ENCODE results near the gene ETFRF1. TPM values are rescaled to one million over a fixed set of nuclear protein-coding genes. Genes with fewer than 3 reads are reported as not detected.

The ETFRF1 gene
- total RNA-seq, 1 donor from 2014 or later, result 23.1 TPM

- H3K36me3 Mint-ChIP-seq (ENCODE audit: insufficient read depth), result peaks cover 33% of the 10 kb centered on the region
- DNase-seq (ENCODE audit: low spot score, unreplicated experiment), result no peak
- H3K9me3 Mint-ChIP-seq (ENCODE audit: low read depth), result peaks cover 6% of the 10 kb centered on the region
- H3K4me1 Mint-ChIP-seq (ENCODE audit: low read depth), result peaks cover 20% of the 10 kb centered on the region
- no peak overlapping the region for H3K4me3 Mint-ChIP-seq (ENCODE audit: low read depth)
- no peak overlapping the region for H3K27ac Mint-ChIP-seq
- TF ChIP-seq, protein P1, sequence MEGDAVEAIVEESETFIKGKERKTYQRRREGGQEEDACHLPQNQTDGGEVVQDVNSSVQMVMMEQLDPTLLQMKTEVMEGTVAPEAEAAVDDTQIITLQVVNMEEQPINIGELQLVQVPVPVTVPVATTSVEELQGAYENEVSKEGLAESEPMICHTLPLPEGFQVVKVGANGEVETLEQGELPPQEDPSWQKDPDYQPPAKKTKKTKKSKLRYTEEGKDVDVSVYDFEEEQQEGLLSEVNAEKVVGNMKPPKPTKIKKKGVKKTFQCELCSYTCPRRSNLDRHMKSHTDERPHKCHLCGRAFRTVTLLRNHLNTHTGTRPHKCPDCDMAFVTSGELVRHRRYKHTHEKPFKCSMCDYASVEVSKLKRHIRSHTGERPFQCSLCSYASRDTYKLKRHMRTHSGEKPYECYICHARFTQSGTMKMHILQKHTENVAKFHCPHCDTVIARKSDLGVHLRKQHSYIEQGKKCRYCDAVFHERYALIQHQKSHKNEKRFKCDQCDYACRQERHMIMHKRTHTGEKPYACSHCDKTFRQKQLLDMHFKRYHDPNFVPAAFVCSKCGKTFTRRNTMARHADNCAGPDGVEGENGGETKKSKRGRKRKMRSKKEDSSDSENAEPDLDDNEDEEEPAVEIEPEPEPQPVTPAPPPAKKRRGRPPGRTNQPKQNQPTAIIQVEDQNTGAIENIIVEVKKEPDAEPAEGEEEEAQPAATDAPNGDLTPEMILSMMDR (IDR thresholded peaks at IDR 0.05; ENCODE audit: unreplicated experiment), result peak; percentile 89
- no peaks in the 10 kb centered on the region for H3K27me3 Mint-ChIP-seq
Observed at GRCh38 chr12:25241167-25242020, 46.4 kb downstream of the ETFRF1 start.

DNA sequence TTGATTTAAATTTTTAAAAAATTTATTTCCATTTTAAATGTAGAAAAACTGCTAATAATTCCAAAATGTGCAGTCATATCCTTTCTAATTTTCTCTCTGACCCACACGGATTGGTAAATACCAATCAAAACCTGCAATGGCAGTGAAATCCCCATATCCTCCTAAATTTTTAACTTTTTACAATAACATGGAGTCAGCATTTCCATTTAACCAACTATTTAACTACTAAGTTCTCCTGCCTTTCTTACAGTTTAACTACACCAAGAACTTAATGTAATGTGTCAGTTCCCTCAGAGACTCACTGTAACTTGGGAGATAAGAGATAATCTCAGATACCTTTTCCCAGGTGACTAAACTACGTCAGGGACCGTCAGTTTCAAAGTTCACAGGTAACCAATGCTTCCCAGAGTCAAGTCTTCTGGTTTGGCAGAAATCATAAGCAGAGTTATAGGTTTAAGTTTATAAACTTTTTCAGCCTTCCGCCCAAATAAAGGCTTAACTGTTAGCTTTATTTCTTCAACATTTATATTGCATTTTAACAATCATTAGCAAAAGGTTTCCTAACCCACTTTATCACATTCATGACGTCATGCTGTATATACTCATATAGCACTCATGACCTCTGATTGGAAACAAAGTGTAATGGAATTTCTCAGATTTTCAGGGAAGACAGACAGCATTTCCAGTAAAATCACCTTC is 48.1 kb downstream of the ETFRF1 start:
- TF ChIP-seq, protein P1 (IDR thresholded peaks at IDR 0.05; ENCODE audit: unreplicated experiment), result no peak
- Mint-ChIP-seq H3K27ac (no peak overlapping the region), H3K36me3 (ENCODE audit: insufficient read depth) (peaks cover 34% of the 10 kb centered on the region)

GRCh38 chr12:25243680-25243990 is 48.6 kb downstream of the ETFRF1 start:
- H3K27ac Mint-ChIP-seq, result peak overlapping the region; percentile 48
- peaks cover 39% of the 10 kb centered on the region for H3K36me3 Mint-ChIP-seq (ENCODE audit: insufficient read depth)
- H3K4me3 Mint-ChIP-seq (ENCODE audit: low read depth), result no peak overlapping the region

More for the DNA sequence above, 48.1 kb downstream of the ETFRF1 start:
- Mint-ChIP-seq H3K27me3 (no peaks in the 10 kb centered on the region), H3K9me3 (ENCODE audit: low read depth) (peaks cover 10% of the 10 kb centered on the region), H3K4me1 (ENCODE audit: low read depth) (peaks cover 23% of the 10 kb centered on the region), H3K4me3 (ENCODE audit: low read depth) (no peak overlapping the region)
- no peak for DNase-seq (ENCODE audit: low spot score, unreplicated experiment)

GRCh38 chr12:25245491-25245890 is 50.5 kb downstream of the ETFRF1 start:
- no peak overlapping the region for H3K4me3 Mint-ChIP-seq (ENCODE audit: low read depth)
- H3K9me3 Mint-ChIP-seq (ENCODE audit: low read depth), result peaks cover 10% of the 10 kb centered on the region
- TF ChIP-seq, protein P1 (IDR thresholded peaks at IDR 0.05; ENCODE audit: unreplicated experiment), result no peak
- H3K4me1 Mint-ChIP-seq (ENCODE audit: low read depth), result peaks cover 32% of the 10 kb centered on the region
- H3K27ac Mint-ChIP-seq, result peak overlapping the region; percentile 3
- no peaks in the 10 kb centered on the region for H3K27me3 Mint-ChIP-seq
- peaks cover 31% of the 10 kb centered on the region for H3K36me3 Mint-ChIP-seq (ENCODE audit: insufficient read depth)
- DNase-seq (ENCODE audit: low spot score, unreplicated experiment), result no peak

More at GRCh38 chr12:25243680-25243990, 48.6 kb downstream of the ETFRF1 start:
- peaks cover 10% of the 10 kb centered on the region for H3K9me3 Mint-ChIP-seq (ENCODE audit: low read depth)
- DNase-seq (ENCODE audit: low spot score, unreplicated experiment), result no peak
- TF ChIP-seq, protein P1 (IDR thresholded peaks at IDR 0.05; ENCODE audit: unreplicated experiment), result no peak
- H3K27me3 Mint-ChIP-seq, result no peaks in the 10 kb centered on the region
- peaks cover 24% of the 10 kb centered on the region for H3K4me1 Mint-ChIP-seq (ENCODE audit: low read depth)

GRCh38 chr12:25248137-25248536 is 53.1 kb downstream of the ETFRF1 start:
- TF ChIP-seq, protein P1 (IDR thresholded peaks at IDR 0.05; ENCODE audit: unreplicated experiment), result no peak
- Mint-ChIP-seq H3K4me1 (ENCODE audit: low read depth) (peaks cover 39% of the 10 kb centered on the region), H3K27me3 (peaks cover 13% of the 10 kb centered on the region), H3K4me3 (ENCODE audit: low read depth) (peak overlapping the region; percentile 60), H3K9me3 (ENCODE audit: low read depth) (peaks cover 10% of the 10 kb centered on the region), H3K36me3 (ENCODE audit: insufficient read depth) (peaks cover 29% of the 10 kb centered on the region), H3K27ac (no peak overlapping the region)
- no peak for DNase-seq (ENCODE audit: low spot score, unreplicated experiment)

All from progenitor cell of endocrine pancreas (in vitro differentiated cells).